HepG2 (cell line): ENCODE measurements around the gene PCIF1. TPM values are rescaled to one million over a fixed set of nuclear protein-coding genes. Genes with fewer than 3 reads are reported as not detected.

Experiments used
- DNMT1 ChIP-seq: sonication (generic); formaldehyde crosslinking; IDR thresholded peaks from 2 replicates; pipeline ENCODE4 v1.5.1; 2020; ENCODE audit warnings: mild to moderate bottlenecking, missing genetic modification reagents
- GATAD2A ChIP-seq: IDR thresholded peaks from 2 replicates; pipeline ENCODE4 v1.6.1; 2016
- MED13 ChIP-seq: sonication (generic); formaldehyde crosslinking; IDR thresholded peaks from 2 replicates; pipeline ENCODE4 v1.5.0; 2020; ENCODE audit warnings: missing genetic modification reagents
- MEIS2 ChIP-seq: sonication (generic); formaldehyde crosslinking; IDR thresholded peaks from 2 replicates; pipeline ENCODE4 v1.9.0; 2021; ENCODE audit warnings: mild to moderate bottlenecking, missing genetic modification reagents
- ZNF12 ChIP-seq: sonication (generic); formaldehyde crosslinking; IDR thresholded peaks from 2 replicates; pipeline ENCODE4 v1.5.0; 2020; ENCODE audit warnings: missing genetic modification reagents
- ZNF160 ChIP-seq: sonication (generic); formaldehyde crosslinking; IDR thresholded peaks from 2 replicates; pipeline ENCODE4 v1.8.0; 2022; ENCODE audit warnings: mild to moderate bottlenecking, inconsistent platforms, missing genetic modification reagents
- ZNF17 ChIP-seq: sonication (generic); formaldehyde crosslinking; IDR thresholded peaks from 2 replicates; pipeline ENCODE4 v1.5.0; 2020; ENCODE audit warnings: mild to moderate bottlenecking, missing genetic modification reagents
- polyA plus RNA-seq, 8 experiments: library from polyadenylated mRNA; depleted of rRNA in 3 of 8; stranded (reverse) in 7 of 8; unstranded in 1 of 8; fragments of >200 nt; fragmentation: Illumina TruSeq in 4 of 8; extraction: Trizol in 4 of 8; gene quantifications; 2 replicates each; pipeline versions ENCODE4 v1.2.1 to v1.2.3, GENCODE V29; 2011 to 2016; ENCODE audit warnings: low read depth in 4 of 8, missing spikeins in 1 of 8, mixed read lengths in 1 of 8; ENCODE audit not compliant: insufficient read depth in 1 of 8
- total RNA-seq, 5 experiments: library from RNA; depleted of rRNA; stranded (reverse); fragments of >200 nt; fragmentation: Illumina TruSeq; extraction: Trizol; gene quantifications; 2 replicates each; pipeline ENCODE4 v1.2.3, GENCODE V29; 2016; ENCODE audit warnings: low read depth in 1 of 5
- TF ChIP-seq, protein P1 (sequence below): sonication (generic); formaldehyde crosslinking; IDR thresholded peaks from 2 replicates; pipeline ENCODE4 v1.5.0; 2020; ENCODE audit warnings: mild to moderate bottlenecking, missing genetic modification reagents, borderline replicate concordance
- TF ChIP-seq, protein P2 (sequence below): sonication (generic); formaldehyde crosslinking; IDR thresholded peaks from 2 replicates; pipeline ENCODE4 v1.5.0; 2020; ENCODE audit warnings: mild to moderate bottlenecking, missing genetic modification reagents
- TF ChIP-seq, protein P3 (sequence below): sonication (generic); formaldehyde crosslinking; IDR thresholded peaks from 2 replicates; pipeline ENCODE4 v1.4.0; 2020; ENCODE audit warnings: missing genetic modification reagents
- TF ChIP-seq, protein P4 (sequence below): sonication (generic); formaldehyde crosslinking; IDR thresholded peaks from 2 replicates; pipeline ENCODE4 v1.8.0; 2023; ENCODE audit warnings: mild to moderate bottlenecking, missing genetic modification reagents
- TF ChIP-seq, protein P5 (sequence below): sonication (generic); formaldehyde crosslinking; IDR thresholded peaks from 2 replicates; pipeline ENCODE4 v1.9.0; 2021; ENCODE audit warnings: mild to moderate bottlenecking, missing genetic modification reagents

Gene PCIF1
- total and polyA plus RNA-seq, 2 of the 13 experiments (the other 11 are each of a cell fraction or from before 2014, with no cell fraction given), result 20.9 to 24.4 TPM

DNA sequence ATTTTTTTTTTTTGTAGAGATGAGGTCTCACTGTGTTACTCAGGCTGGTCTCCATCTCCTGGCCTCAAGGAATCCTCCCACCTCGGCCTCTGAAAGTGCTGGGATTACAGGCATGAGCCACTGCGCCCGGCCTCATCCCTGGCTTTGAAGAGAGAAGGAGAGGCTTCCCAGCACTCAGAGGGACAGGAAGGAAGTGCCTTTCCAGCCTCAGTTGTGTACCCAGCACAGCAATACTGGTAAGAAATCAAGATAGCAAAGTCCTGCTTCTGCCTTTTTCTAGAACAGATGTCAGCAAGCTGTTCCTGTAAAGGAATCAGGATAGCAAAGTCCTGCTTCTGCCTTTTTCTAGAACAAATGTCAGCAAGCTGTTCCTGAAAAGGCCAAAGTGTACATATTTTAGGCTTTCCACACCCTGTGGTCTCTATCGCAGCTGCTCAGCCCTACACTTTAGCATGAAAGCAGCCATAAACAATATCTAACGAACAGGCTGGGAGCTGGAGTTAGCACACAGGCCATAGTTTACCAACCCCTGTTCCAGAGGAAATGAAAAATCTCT, 16.2 kb upstream of the PCIF1 start (continued):
- TF ChIP-seq, protein P1, sequence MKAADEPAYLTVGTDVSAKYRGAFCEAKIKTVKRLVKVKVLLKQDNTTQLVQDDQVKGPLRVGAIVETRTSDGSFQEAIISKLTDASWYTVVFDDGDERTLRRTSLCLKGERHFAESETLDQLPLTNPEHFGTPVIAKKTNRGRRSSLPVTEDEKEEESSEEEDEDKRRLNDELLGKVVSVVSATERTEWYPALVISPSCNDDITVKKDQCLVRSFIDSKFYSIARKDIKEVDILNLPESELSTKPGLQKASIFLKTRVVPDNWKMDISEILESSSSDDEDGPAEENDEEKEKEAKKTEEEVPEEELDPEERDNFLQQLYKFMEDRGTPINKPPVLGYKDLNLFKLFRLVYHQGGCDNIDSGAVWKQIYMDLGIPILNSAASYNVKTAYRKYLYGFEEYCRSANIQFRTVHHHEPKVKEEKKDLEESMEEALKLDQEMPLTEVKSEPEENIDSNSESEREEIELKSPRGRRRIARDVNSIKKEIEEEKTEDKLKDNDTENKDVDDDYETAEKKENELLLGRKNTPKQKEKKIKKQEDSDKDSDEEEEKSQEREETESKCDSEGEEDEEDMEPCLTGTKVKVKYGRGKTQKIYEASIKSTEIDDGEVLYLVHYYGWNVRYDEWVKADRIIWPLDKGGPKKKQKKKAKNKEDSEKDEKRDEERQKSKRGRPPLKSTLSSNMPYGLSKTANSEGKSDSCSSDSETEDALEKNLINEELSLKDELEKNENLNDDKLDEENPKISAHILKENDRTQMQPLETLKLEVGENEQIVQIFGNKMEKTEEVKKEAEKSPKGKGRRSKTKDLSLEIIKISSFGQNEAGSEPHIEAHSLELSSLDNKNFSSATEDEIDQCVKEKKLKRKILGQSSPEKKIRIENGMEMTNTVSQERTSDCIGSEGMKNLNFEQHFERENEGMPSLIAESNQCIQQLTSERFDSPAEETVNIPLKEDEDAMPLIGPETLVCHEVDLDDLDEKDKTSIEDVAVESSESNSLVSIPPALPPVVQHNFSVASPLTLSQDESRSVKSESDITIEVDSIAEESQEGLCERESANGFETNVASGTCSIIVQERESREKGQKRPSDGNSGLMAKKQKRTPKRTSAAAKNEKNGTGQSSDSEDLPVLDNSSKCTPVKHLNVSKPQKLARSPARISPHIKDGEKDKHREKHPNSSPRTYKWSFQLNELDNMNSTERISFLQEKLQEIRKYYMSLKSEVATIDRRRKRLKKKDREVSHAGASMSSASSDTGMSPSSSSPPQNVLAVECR (CRISPR knock-in tag), result peak; percentile 41; the same call in 1 of the 2 replicates
- TF ChIP-seq ZNF17, result peak; percentile 88; the same call in 1 of the 2 replicates
- TF ChIP-seq, protein P2, sequence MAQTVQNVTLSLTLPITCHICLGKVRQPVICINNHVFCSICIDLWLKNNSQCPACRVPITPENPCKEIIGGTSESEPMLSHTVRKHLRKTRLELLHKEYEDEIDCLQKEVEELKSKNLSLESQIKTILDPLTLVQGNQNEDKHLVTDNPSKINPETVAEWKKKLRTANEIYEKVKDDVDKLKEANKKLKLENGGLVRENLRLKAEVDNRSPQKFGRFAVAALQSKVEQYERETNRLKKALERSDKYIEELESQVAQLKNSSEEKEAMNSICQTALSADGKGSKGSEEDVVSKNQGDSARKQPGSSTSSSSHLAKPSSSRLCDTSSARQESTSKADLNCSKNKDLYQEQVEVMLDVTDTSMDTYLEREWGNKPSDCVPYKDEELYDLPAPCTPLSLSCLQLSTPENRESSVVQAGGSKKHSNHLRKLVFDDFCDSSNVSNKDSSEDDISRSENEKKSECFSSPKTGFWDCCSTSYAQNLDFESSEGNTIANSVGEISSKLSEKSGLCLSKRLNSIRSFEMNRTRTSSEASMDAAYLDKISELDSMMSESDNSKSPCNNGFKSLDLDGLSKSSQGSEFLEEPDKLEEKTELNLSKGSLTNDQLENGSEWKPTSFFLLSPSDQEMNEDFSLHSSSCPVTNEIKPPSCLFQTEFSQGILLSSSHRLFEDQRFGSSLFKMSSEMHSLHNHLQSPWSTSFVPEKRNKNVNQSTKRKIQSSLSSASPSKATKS (CRISPR knock-in tag), result 0 out of 2 replicates have a peak, but pooled peaks have one; percentile 68
- no peak for TF ChIP-seq MED13 (CRISPR knock-in tag)
- 0 out of 2 replicates have a peak, but pooled peaks have one; percentile 36 for TF ChIP-seq ZNF160
- TF ChIP-seq ZNF12, result 0 out of 2 replicates have a peak, but pooled peaks have one; percentile 21
- TF ChIP-seq, protein P3, sequence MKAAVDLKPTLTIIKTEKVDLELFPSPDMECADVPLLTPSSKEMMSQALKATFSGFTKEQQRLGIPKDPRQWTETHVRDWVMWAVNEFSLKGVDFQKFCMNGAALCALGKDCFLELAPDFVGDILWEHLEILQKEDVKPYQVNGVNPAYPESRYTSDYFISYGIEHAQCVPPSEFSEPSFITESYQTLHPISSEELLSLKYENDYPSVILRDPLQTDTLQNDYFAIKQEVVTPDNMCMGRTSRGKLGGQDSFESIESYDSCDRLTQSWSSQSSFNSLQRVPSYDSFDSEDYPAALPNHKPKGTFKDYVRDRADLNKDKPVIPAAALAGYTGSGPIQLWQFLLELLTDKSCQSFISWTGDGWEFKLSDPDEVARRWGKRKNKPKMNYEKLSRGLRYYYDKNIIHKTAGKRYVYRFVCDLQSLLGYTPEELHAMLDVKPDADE (CRISPR knock-in tag), result peak; percentile 68; the same call in 1 of the 2 replicates
- peak; percentile 49 for TF ChIP-seq GATAD2A (CRISPR knock-in tag)
- TF ChIP-seq DNMT1 (CRISPR knock-in tag), result no peak
- TF ChIP-seq, protein P4, sequence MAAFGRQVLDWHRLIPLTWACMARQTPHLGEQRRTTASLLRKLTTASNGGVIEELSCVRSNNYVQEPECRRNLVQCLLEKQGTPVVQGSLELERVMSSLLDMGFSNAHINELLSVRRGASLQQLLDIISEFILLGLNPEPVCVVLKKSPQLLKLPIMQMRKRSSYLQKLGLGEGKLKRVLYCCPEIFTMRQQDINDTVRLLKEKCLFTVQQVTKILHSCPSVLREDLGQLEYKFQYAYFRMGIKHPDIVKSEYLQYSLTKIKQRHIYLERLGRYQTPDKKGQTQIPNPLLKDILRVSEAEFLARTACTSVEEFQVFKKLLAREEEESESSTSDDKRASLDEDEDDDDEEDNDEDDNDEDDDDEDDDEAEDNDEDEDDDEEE (CRISPR knock-in tag), result 0 out of 2 replicates have a peak, but pooled peaks have one; percentile 10
- TF ChIP-seq, protein P5, sequence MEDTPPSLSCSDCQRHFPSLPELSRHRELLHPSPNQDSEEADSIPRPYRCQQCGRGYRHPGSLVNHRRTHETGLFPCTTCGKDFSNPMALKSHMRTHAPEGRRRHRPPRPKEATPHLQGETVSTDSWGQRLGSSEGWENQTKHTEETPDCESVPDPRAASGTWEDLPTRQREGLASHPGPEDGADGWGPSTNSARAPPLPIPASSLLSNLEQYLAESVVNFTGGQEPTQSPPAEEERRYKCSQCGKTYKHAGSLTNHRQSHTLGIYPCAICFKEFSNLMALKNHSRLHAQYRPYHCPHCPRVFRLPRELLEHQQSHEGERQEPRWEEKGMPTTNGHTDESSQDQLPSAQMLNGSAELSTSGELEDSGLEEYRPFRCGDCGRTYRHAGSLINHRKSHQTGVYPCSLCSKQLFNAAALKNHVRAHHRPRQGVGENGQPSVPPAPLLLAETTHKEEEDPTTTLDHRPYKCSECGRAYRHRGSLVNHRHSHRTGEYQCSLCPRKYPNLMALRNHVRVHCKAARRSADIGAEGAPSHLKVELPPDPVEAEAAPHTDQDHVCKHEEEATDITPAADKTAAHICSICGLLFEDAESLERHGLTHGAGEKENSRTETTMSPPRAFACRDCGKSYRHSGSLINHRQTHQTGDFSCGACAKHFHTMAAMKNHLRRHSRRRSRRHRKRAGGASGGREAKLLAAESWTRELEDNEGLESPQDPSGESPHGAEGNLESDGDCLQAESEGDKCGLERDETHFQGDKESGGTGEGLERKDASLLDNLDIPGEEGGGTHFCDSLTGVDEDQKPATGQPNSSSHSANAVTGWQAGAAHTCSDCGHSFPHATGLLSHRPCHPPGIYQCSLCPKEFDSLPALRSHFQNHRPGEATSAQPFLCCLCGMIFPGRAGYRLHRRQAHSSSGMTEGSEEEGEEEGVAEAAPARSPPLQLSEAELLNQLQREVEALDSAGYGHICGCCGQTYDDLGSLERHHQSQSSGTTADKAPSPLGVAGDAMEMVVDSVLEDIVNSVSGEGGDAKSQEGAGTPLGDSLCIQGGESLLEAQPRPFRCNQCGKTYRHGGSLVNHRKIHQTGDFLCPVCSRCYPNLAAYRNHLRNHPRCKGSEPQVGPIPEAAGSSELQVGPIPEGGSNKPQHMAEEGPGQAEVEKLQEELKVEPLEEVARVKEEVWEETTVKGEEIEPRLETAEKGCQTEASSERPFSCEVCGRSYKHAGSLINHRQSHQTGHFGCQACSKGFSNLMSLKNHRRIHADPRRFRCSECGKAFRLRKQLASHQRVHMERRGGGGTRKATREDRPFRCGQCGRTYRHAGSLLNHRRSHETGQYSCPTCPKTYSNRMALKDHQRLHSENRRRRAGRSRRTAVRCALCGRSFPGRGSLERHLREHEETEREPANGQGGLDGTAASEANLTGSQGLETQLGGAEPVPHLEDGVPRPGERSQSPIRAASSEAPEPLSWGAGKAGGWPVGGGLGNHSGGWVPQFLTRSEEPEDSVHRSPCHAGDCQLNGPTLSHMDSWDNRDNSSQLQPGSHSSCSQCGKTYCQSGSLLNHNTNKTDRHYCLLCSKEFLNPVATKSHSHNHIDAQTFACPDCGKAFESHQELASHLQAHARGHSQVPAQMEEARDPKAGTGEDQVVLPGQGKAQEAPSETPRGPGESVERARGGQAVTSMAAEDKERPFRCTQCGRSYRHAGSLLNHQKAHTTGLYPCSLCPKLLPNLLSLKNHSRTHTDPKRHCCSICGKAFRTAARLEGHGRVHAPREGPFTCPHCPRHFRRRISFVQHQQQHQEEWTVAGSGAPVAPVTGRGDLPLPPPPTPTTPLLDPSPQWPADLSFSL (CRISPR knock-in tag), result peak; percentile 67; the same call in 1 of the 2 replicates
- TF ChIP-seq MEIS2 (CRISPR knock-in tag), result 0 out of 2 replicates have a peak, but pooled peaks have one; percentile 40
